ENCODE results near the gene MBP.

GRCh38 chr18:77043541-77044280 lies 88.9 kb downstream of the MBP start:
- TF ChIP-seq CTCF (conservative IDR thresholded peaks at IDR 0.05; ENCODE audit: low read length) (no peak), EZH2phosphoT487 (IDR thresholded peaks at IDR 0.05; ENCODE audit: borderline replicate concordance, low read depth, low read length) (no peak)

All from OCI-LY7 (cell line).